GM12875 (cell line): Measurements from ENCODE around the gene LHX5.

Experiments used
- H3K4me3 ChIP-seq: one replicate; pipeline ENCODE4 v1.5.1; 2011; ENCODE audit warnings: low read depth, low read length, control low read depth
- TF ChIP-seq, protein P1 (sequence below): IDR thresholded peaks from 2 replicates; pipeline ENCODE4 v1.5.1; 2011; ENCODE audit warnings: low read depth, mild to moderate bottlenecking, control low read depth, inconsistent platforms, low read length, moderate library complexity, borderline replicate concordance; ENCODE audit not compliant: insufficient read depth

LHX5 gene

DNA sequence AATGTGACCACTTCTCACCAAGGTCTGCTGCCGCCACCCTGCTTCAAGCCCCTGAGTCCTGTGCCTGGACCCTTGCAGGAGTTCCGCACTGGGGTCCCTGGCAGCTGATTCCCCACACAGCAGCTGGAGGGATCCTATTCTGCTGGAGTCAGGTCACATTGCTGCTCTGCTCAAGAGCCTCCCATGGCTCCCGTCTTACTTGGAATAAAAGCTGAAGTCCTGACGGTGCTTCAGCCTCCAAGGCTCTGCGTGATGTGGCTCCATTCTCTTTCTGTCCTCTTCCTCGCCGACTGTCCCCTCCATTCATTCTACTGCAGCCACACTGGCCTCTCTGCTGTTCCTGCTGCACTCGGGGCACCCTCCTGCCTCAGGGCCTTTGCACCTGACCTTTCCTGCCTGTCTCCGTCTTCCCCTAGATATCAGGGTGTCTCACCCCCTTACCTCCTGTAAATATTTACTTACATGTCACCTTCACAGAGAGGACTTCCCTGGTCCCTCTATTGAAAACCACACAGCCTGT is 57.1 kb downstream of the LHX5 start:
- H3K4me3 ChIP-seq: no peak overlapping the region
- TF ChIP-seq, protein P1, sequence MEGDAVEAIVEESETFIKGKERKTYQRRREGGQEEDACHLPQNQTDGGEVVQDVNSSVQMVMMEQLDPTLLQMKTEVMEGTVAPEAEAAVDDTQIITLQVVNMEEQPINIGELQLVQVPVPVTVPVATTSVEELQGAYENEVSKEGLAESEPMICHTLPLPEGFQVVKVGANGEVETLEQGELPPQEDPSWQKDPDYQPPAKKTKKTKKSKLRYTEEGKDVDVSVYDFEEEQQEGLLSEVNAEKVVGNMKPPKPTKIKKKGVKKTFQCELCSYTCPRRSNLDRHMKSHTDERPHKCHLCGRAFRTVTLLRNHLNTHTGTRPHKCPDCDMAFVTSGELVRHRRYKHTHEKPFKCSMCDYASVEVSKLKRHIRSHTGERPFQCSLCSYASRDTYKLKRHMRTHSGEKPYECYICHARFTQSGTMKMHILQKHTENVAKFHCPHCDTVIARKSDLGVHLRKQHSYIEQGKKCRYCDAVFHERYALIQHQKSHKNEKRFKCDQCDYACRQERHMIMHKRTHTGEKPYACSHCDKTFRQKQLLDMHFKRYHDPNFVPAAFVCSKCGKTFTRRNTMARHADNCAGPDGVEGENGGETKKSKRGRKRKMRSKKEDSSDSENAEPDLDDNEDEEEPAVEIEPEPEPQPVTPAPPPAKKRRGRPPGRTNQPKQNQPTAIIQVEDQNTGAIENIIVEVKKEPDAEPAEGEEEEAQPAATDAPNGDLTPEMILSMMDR: no peak

DNA sequence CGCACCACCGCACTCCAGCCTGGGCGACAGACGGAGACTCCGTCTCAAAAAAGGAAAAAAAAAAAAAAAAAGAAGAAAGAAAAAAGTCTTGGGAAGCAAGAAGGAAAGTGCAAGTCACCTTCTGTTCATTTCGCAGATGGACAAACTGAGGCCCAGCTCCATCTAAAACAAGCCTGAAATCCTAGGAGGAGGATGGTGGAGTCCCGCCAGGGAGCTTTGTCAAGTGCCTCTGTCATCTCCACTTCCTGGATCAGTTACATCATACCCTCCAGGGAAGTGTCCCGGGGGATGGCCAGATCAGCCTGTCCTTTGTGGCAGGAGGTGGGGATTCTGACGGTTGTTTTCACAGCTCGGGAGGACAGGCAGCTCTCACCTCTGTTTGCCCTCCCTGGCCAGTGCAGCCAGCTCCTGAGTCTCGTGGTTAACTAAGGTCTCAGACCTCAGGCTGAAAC is 58.2 kb downstream of the LHX5 start:
- H3K4me3 ChIP-seq: no peak overlapping the region
- TF ChIP-seq, protein P1: no peak
